Neural cell (in vitro differentiated cells): ENCODE measurements around the gene BCO2. TPM values are rescaled to one million over a fixed set of nuclear protein-coding genes. Genes with fewer than 3 reads are reported as not detected.

Experiments
- H2AFZ ChIP-seq: fragments of 200-600, 300-800 bp; sonication (generic), shearing (Covaris generic); 2 replicates; pipeline ENCODE4 v1.6.0; 2014; ENCODE audit warnings: low read depth, mild to moderate bottlenecking, antibody characterized with exemption, low read length, moderate library complexity
- H3F3A ChIP-seq: fragments of 200-600 bp; shearing (Covaris generic); 2 replicates; pipeline ENCODE4 v1.6.1; 2016; ENCODE audit warnings: mild to moderate bottlenecking, moderate library complexity, mixed read lengths, antibody characterized with exemption, low read length; ENCODE audit not compliant: insufficient read depth, poor library complexity, severe bottlenecking
- H3K27ac ChIP-seq: fragments of 200-600, 300-800 bp; sonication (generic), shearing (Covaris generic); 2 replicates; pipeline ENCODE4 v1.5.1; 2014; ENCODE audit warnings: mild to moderate bottlenecking, low read length, moderate library complexity
- H3K27me3 ChIP-seq: fragments of 300-800, 200-600 bp; sonication (generic), shearing (Covaris generic); 2 replicates; pipeline ENCODE4 v1.6.0; 2014; ENCODE audit warnings: mild to moderate bottlenecking, low read depth, low read length, moderate library complexity; ENCODE audit not compliant: insufficient read depth
- H3K36me3 ChIP-seq: fragments of 300-800, 200-600 bp; sonication (generic), shearing (Covaris generic); 2 replicates; pipeline ENCODE4 v1.5.1; 2014; ENCODE audit warnings: mild to moderate bottlenecking, antibody characterized with exemption, low read length, moderate library complexity; ENCODE audit not compliant: insufficient read depth
- H3K4me2 ChIP-seq: fragments of 300-800, 200-600 bp; sonication (generic), shearing (Covaris generic); 2 replicates; pipeline ENCODE4 v1.6.0; 2014; ENCODE audit warnings: mild to moderate bottlenecking, low read length
- H3K4me3 ChIP-seq: fragments of 300-800, 200-600 bp; sonication (generic), shearing (Covaris generic); 2 replicates; pipeline ENCODE4 v1.5.1; 2014; ENCODE audit warnings: mild to moderate bottlenecking, low read length, moderate library complexity
- H3K79me2 ChIP-seq: fragments of 200-600 bp; shearing (Covaris generic); replicated peaks from 2 replicates; pipeline ENCODE4 v1.6.0; 2014; ENCODE audit warnings: mild to moderate bottlenecking, low read length, moderate library complexity; ENCODE audit not compliant: insufficient read depth
- H3K9ac ChIP-seq: fragments of 300-800, 200-600 bp; sonication (generic), shearing (Covaris generic); 2 replicates; pipeline ENCODE4 v1.6.1; 2016; ENCODE audit warnings: mild to moderate bottlenecking, low read length, mixed read lengths
- H3K9me2 ChIP-seq: fragments of 200-600 bp; shearing (Covaris generic); 2 replicates; pipeline ENCODE4 v1.6.1; 2016; ENCODE audit warnings: mild to moderate bottlenecking, low read length, mixed read lengths; ENCODE audit not compliant: insufficient read depth
- H3K9me3 ChIP-seq: fragments of 200-600, 300-800 bp; sonication (generic), shearing (Covaris generic); 2 replicates; pipeline ENCODE4 v1.6.1; 2016; ENCODE audit warnings: mild to moderate bottlenecking, mixed run types, low read length, moderate library complexity, mixed read lengths
- H4K20me1 ChIP-seq: fragments of 200-600 bp; shearing (Covaris generic); 2 replicates; pipeline ENCODE4 v1.6.1; 2016; ENCODE audit warnings: mild to moderate bottlenecking, mixed run types; ENCODE audit not compliant: insufficient read depth
- CTCF ChIP-seq: fragments of 450-650 bp; IDR thresholded peaks from 2 replicates; pipeline ENCODE4 v1.5.1; 2014; ENCODE audit warnings: antibody characterized with exemption, mild to moderate bottlenecking, moderate library complexity; ENCODE audit not compliant: poor library complexity, severe bottlenecking
- EP300 ChIP-seq: fragments of 450-650 bp; conservative IDR thresholded peaks from 2 replicates; pipeline ENCODE4 v1.6.1; 2014; ENCODE audit warnings: antibody characterized with exemption, mild to moderate bottlenecking, moderate library complexity; ENCODE audit not compliant: poor library complexity, severe bottlenecking
- EZH2 ChIP-seq: fragments of 200-600, 300-800 bp; shearing (Covaris generic), sonication (generic); IDR thresholded peaks from 2 replicates; pipeline ENCODE4 v1.6.1; 2014; ENCODE audit warnings: antibody characterized with exemption, low read length, borderline replicate concordance, mild to moderate bottlenecking; ENCODE audit not compliant: insufficient read depth, poor library complexity, severe bottlenecking
- MXI1 ChIP-seq: fragments of 450-650 bp; conservative IDR thresholded peaks from 2 replicates; pipeline ENCODE4 v1.6.1; 2014; ENCODE audit warnings: antibody characterized with exemption, mild to moderate bottlenecking; ENCODE audit not compliant: poor library complexity, severe bottlenecking
- POLR2AphosphoS5 ChIP-seq: IDR thresholded peaks from 2 replicates; pipeline ENCODE4 v1.6.1; 2012
- RAD21 ChIP-seq: fragments of 450-650 bp; conservative IDR thresholded peaks from 2 replicates; pipeline ENCODE4 v1.6.1; 2014; ENCODE audit warnings: antibody characterized with exemption, mild to moderate bottlenecking, moderate library complexity
- REST ChIP-seq: IDR thresholded peaks from 2 replicates; pipeline ENCODE4 v1.6.1; 2012; ENCODE audit warnings: borderline replicate concordance
- SMC3 ChIP-seq: fragments of 450-650 bp; conservative IDR thresholded peaks from 2 replicates; pipeline ENCODE4 v1.6.1; 2014; ENCODE audit warnings: antibody characterized with exemption, mild to moderate bottlenecking, moderate library complexity; ENCODE audit not compliant: poor library complexity
- TAF1 ChIP-seq: IDR thresholded peaks from 2 replicates; pipeline ENCODE4 v1.6.1; 2012; ENCODE audit warnings: low read depth
- polyA plus RNA-seq: library from polyadenylated mRNA; depleted of rRNA; stranded (reverse); fragments of >200 nt; gene quantifications from 2 replicates; pipeline ENCODE4 v1.2.3, GENCODE V29; 2014

The BCO2 gene
- polyA plus RNA-seq, 1 donor from 2014 or later: 7.4 TPM

GRCh38 chr11:112211536-112211935 is 36.2 kb downstream of the BCO2 start:
- Histone ChIP-seq H3K79me2 (no peaks in the 10 kb centered on the region), H3K4me2 (no peak overlapping the region), H3K4me3 (no peak overlapping the region), H3K36me3 (no peaks in the 10 kb centered on the region), H3F3A (no peaks in the 10 kb centered on the region), H3K9me2 (no peaks in the 10 kb centered on the region), H3K27ac (no peak overlapping the region), H3K9ac (no peak overlapping the region), H3K9me3 (no peaks in the 10 kb centered on the region), H4K20me1 (no peaks in the 10 kb centered on the region), H2AFZ (no peak overlapping the region), H3K27me3 (no peaks in the 10 kb centered on the region)
- TF ChIP-seq EZH2 (no peak), REST (no peak), RAD21 (no peak), POLR2AphosphoS5 (no peak), SMC3 (no peak), EP300 (no peak), MXI1 (no peak), TAF1 (no peak), CTCF (no peak)

GRCh38 chr11:112212290-112212689 is 37.0 kb downstream of the BCO2 start:
- no peaks in the 10 kb centered on the region for H3F3A ChIP-seq
- no peak for TF ChIP-seq SMC3
- TF ChIP-seq EZH2: no peak
- no peak for TF ChIP-seq POLR2AphosphoS5
- no peak for TF ChIP-seq EP300
- no peak for TF ChIP-seq RAD21
- no peak for TF ChIP-seq MXI1
- TF ChIP-seq CTCF: no peak
- TF ChIP-seq TAF1: no peak
- no peak for TF ChIP-seq REST
- no peaks in the 10 kb centered on the region for H4K20me1 ChIP-seq

More at GRCh38 chr11:112212290-112212689, 37.0 kb downstream of the BCO2 start:
- Histone ChIP-seq H3K9ac (no peak overlapping the region), H3K36me3 (no peaks in the 10 kb centered on the region), H3K9me2 (no peaks in the 10 kb centered on the region), H3K9me3 (no peaks in the 10 kb centered on the region), H3K4me2 (no peak overlapping the region), H2AFZ (no peak overlapping the region), H3K27ac (no peak overlapping the region), H3K4me3 (no peak overlapping the region), H3K27me3 (no peaks in the 10 kb centered on the region), H3K79me2 (no peaks in the 10 kb centered on the region)
